GM19438 (cell line): ENCODE measurements around the gene ERC1.
"Not testable (repeated sequence)": the region's sequence is repeated elsewhere in the genome, so short reads cannot be mapped to it uniquely, and the experiment has no call there.

ENCODE experiments used
- ATAC-seq: cut with Tn5 transposase; IDR thresholded peaks from one replicate; pipeline ENCODE4 v1.9.1; 2021; ENCODE audit warnings: low read depth; ENCODE audit not compliant: unreplicated experiment

ERC1 gene

GRCh38 chr12:981176-981828 lies 9.7 kb upstream of the ERC1 start:
- no peak for ATAC-seq

GRCh38 chr12:981961-982360 lies 9.1 kb upstream of the ERC1 start:
- no peak for ATAC-seq

GRCh38 chr12:988646-989045 lies 2.4 kb upstream of the ERC1 start:
- ATAC-seq: no peak

- ATAC-seq: no peak
Measured at GRCh38 chr12:989051-989450, 2.0 kb upstream of the ERC1 start.

GRCh38 chr12:989751-990660 lies 1.0 kb upstream of the ERC1 start:
- ATAC-seq: peak; percentile 10

GRCh38 chr12:991350-992333 lies 619 bp downstream of the ERC1 start:
- ATAC-seq: peak; percentile 35

GRCh38 chr12:992647-993046 lies 1.6 kb downstream of the ERC1 start:
- ATAC-seq: no peak

- no peak for ATAC-seq
Measured at GRCh38 chr12:996881-997280, 5.9 kb downstream of the ERC1 start.

- no peak for ATAC-seq
Measured at GRCh38 chr12:997505-997904, 6.5 kb downstream of the ERC1 start.

- ATAC-seq: peak; percentile 76
Measured at GRCh38 chr12:998020-998874, 7.2 kb downstream of the ERC1 start.

GRCh38 chr12:999736-1000135 lies 8.7 kb downstream of the ERC1 start:
- not testable (repeated sequence) for ATAC-seq

- no peak for ATAC-seq
Measured at GRCh38 chr12:1001507-1001906, 10.5 kb downstream of the ERC1 start.

- no peak for ATAC-seq
Measured at GRCh38 chr12:1003600-1004271, 12.7 kb downstream of the ERC1 start.

GRCh38 chr12:1006255-1006654 lies 15.2 kb downstream of the ERC1 start:
- no peak for ATAC-seq

GRCh38 chr12:1007276-1007675 lies 16.3 kb downstream of the ERC1 start:
- no peak for ATAC-seq

- no peak for ATAC-seq
Measured at GRCh38 chr12:1007994-1008393, 17.0 kb downstream of the ERC1 start.

- ATAC-seq: no peak
Measured at GRCh38 chr12:1011091-1011490, 20.1 kb downstream of the ERC1 start.

- no peak for ATAC-seq
Measured at GRCh38 chr12:1013618-1014489, 22.8 kb downstream of the ERC1 start.
